Measurements from ENCODE around the gene SLC25A17. TPM values are rescaled to one million over a fixed set of nuclear protein-coding genes. Genes with fewer than 3 reads are reported as not detected.
"Not testable (repeated sequence)": the region's sequence is repeated elsewhere in the genome, so short reads cannot be mapped to it uniquely, and the experiment has no call there.

The SLC25A17 gene
- total RNA-seq, result 10 to 100 TPM; 20.0 to 24.1 TPM

GRCh38 chr22:40818747-40819598 is at the start of gene SLC25A17:
TSS of gene SLC25A17 (minus strand) at chr22:40819346. CDS start at chr22:40819248, 98 bp downstream.
- H3K4me3 Mint-ChIP-seq, result peak within 1 kb of the TSS; percentile 94
- H3K36me3 Mint-ChIP-seq (ENCODE audit: low read depth), result peaks cover 13% of the 10 kb centered on the region
- ChIA-PET POLR2A (interaction anchor here (0.9 to 2.6 kb wide), 4 partner anchors 38 to 1499 kb away, joined by 3 to 15 read pairs (median 4); partner anchors contain the start of genes RPL3, ST13 and XPNPEP3), CTCF (interaction anchor here (1.0 to 5.5 kb wide), 7 partner anchors 12 to 286 kb away, joined by 3 to 33 read pairs (median 4); partner anchors contain the start of gene XPNPEP3)
- H3K27me3 Mint-ChIP-seq (ENCODE audit: low read depth), result no peaks in the 10 kb centered on the region
- H3K27ac Mint-ChIP-seq, result peak within 1 kb of the TSS; percentile 92
- H3K9me3 Mint-ChIP-seq (ENCODE audit: insufficient read depth), result no peaks in the 10 kb centered on the region
- DNase-seq, result peak; percentile 90
- peak; percentile 93 for ATAC-seq
- H3K4me1 Mint-ChIP-seq (ENCODE audit: low read depth), result peaks cover 34% of the 10 kb centered on the region

DNA sequence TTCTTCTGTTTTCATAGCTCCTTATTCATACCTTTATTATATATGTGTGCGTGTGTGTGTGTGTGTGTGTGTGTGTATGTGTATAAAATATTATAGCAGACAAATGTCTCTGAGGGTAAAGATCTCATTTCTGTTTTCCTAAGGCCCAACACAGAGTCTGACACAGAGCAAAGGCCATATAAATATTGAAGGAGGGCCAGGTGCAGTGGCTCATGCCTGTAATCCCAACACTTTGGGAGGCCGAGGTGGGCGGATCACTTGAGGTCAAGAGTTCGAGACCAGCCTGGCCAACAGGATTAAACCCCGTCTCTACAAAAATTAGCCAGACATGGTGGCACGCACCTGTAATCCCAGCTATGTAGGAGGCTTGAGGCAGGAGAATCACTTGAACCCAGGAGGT is 49.2 kb upstream of the SLC25A17 start:
- CTCF ChIA-PET, result interaction anchor here (1.6 to 2.5 kb wide), 2 partner anchors 8 to 185 kb away, joined by 3 to 8 read pairs; no protein-coding TSS in a partner anchor
- H3K4me3 Mint-ChIP-seq; H3K27me3 Mint-ChIP-seq (ENCODE audit: low read depth); ATAC-seq; DNase-seq; H3K36me3 Mint-ChIP-seq (ENCODE audit: low read depth); H3K9me3 Mint-ChIP-seq (ENCODE audit: insufficient read depth); H3K27ac Mint-ChIP-seq; POLR2A ChIA-PET: not testable (repeated sequence)
- peaks cover 10% of the 10 kb centered on the region for H3K4me1 Mint-ChIP-seq (ENCODE audit: low read depth)

- H3K27ac Mint-ChIP-seq, result no peak overlapping the region
- H3K9me3 Mint-ChIP-seq (ENCODE audit: insufficient read depth), result no peaks in the 10 kb centered on the region
- H3K4me3 Mint-ChIP-seq, result no peak overlapping the region
- DNase-seq (no peak), ATAC-seq (no peak)
- POLR2A ChIA-PET, result interaction anchor here (1.4 kb wide), 1 partner anchor 10 kb away, joined by 6 read pairs; the partner anchor contains the start of genes ST13 and XPNPEP3
- H3K36me3 Mint-ChIP-seq (ENCODE audit: low read depth), result peaks cover 4% of the 10 kb centered on the region
- CTCF ChIA-PET, result interaction anchor here (1.4 to 2.5 kb wide), 5 partner anchors 9 to 370 kb away, joined by 3 to 8 read pairs (median 6); no protein-coding TSS in a partner anchor
- H3K27me3 Mint-ChIP-seq (ENCODE audit: low read depth), result no peaks in the 10 kb centered on the region
- peaks cover 10% of the 10 kb centered on the region for H3K4me1 Mint-ChIP-seq (ENCODE audit: low read depth)
These were observed 48.0 kb upstream of the SLC25A17 start for GRCh38 chr22:40867109-40867508.

- ATAC-seq (no peak), DNase-seq (no peak)
- Mint-ChIP-seq H3K9me3 (ENCODE audit: insufficient read depth) (no peaks in the 10 kb centered on the region), H3K36me3 (ENCODE audit: low read depth) (peaks cover 11% of the 10 kb centered on the region), H3K27me3 (ENCODE audit: low read depth) (no peaks in the 10 kb centered on the region), H3K27ac (no peak overlapping the region), H3K4me3 (no peak overlapping the region), H3K4me1 (ENCODE audit: low read depth) (peaks cover 25% of the 10 kb centered on the region)
- ChIA-PET CTCF (interaction anchor here (1.1 to 2.0 kb wide), 2 partner anchors 60 to 179 kb away, joined by 3 to 8 read pairs; no protein-coding TSS in a partner anchor), POLR2A (no interaction called here)
These were observed 43.4 kb upstream of the SLC25A17 start for GRCh38 chr22:40862537-40862936.

DNA sequence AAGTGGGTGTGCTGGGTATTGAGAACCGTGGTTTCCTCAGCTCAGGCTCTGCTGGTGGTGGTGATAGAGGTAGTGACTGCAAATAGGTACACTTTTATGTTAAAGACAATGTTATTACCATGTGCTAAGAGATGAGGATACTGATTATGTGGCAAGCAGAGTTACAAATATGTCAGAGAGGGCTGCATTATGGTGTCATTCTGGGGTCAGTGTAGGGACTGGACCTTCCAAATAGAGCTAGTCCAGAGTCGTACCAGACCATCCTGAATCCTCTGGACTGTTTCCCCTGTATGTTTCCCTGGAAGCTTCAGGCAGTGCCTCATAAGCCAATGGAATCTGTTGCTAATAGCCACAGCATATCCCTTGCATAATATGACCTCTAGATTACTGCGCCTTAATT is 42.9 kb upstream of the SLC25A17 start, which contains the start of gene DNAJB7:
DNAJB7 (minus strand) TSS at position 101 of the 400 bp plus-strand sequence. CDS start 119 bp downstream, outside the sequence.
- Mint-ChIP-seq H3K36me3 (ENCODE audit: low read depth) (peaks cover 13% of the 10 kb centered on the region), H3K9me3 (ENCODE audit: insufficient read depth) (no peaks in the 10 kb centered on the region), H3K27ac (no peak within 1 kb of the TSS), H3K4me3 (no peak within 1 kb of the TSS), H3K27me3 (ENCODE audit: low read depth) (no peaks in the 10 kb centered on the region), H3K4me1 (ENCODE audit: low read depth) (peaks cover 27% of the 10 kb centered on the region)
- no peak for ATAC-seq
- no peak for DNase-seq
- CTCF ChIA-PET, result interaction anchor here (0.9 to 2.0 kb wide), 2 partner anchors 12 to 179 kb away, joined by 4 to 8 read pairs; no protein-coding TSS in a partner anchor
- POLR2A ChIA-PET, result no interaction called here

DNA sequence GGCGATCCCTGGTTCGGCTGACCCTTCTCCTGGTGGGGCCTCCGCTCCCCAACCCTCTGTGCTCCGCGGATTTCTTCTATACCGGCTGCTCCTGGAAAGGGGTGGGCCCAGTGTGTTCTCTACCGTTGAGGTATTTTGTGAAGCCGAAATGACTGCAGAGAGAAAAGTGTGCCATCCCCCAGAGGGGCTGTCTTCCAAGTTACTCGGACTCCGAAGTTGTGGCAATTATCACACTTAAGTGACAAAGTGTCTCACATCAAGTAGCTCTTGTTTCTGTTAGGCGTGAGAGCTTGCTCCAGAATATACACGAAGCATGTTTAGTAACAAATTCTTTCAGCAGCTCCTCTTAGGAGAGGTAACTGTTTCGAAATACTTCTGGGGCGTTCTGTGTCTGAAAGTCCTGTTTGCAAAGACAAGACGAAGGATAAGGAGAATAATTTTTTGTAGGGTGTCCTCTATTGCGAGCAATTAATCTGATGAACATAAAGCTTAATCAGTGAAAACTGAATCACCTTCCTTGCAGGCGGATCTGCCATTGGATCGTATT is 38.2 kb upstream of the SLC25A17 start:
- DNase-seq (no peak), ATAC-seq (no peak)
- H3K4me3 Mint-ChIP-seq, result peak overlapping the region; percentile 96
- H3K36me3 Mint-ChIP-seq (ENCODE audit: low read depth), result peaks cover 20% of the 10 kb centered on the region
- H3K4me1 Mint-ChIP-seq (ENCODE audit: low read depth), result peaks cover 44% of the 10 kb centered on the region
- H3K27ac Mint-ChIP-seq, result peak overlapping the region; percentile 100
- POLR2A ChIA-PET, result interaction anchor here (0.6 to 3.0 kb wide), 13 partner anchors 10 to 590 kb away, joined by 3 to 15 read pairs (median 4); partner anchors contain the start of gene SLC25A17
- H3K27me3 Mint-ChIP-seq (ENCODE audit: low read depth), result no peaks in the 10 kb centered on the region
- no peaks in the 10 kb centered on the region for H3K9me3 Mint-ChIP-seq (ENCODE audit: insufficient read depth)
- CTCF ChIA-PET, result interaction anchor here (1.0 to 4.0 kb wide), 9 partner anchors 10 to 421 kb away, joined by 3 to 14 read pairs (median 6); no protein-coding TSS in a partner anchor

DNA sequence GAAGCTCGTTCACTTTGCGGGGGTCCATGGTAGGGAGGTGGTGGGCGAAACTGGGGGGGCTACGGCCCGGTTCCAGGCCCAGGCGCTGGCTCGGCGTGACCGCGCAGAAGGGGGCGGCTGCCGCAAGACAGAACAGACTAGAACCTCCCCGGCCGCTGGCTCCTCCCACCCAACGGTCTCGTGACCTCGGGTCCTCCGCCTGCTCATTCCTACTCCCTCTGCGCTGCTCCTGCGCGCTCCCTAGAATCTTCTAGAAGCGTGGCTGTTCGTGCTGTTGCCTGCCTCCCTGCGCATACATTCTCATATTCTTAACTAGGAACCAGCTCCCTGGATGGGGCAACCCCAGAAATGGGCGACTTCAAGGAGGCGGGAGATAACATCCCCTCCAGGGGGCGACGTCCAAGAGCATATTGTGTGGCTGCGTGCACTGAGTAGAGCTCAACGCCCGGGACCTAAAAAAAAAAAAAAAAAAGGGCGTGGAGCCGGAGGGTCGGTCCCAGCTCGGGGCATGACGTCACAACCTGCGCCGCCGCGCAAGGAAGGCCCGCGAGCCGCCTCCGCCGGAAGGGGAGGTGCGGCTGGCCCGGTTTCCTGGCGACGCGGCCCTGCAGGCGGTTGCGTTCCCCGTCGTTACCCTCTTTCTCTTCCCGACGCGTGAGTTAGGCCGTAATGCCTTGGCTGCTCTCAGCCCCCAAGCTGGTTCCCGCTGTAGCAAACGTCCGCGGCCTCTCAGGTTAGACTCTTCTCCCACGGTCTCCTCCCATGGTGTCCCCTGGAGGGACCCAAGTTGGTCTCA is 37.6 kb upstream of the SLC25A17 start, which contains the start of the genes ST13 and XPNPEP3:
ST13 (minus strand) TSS at position 127 of the 796 bp plus-strand sequence; CDS start at position 28, 99 bp downstream.
XPNPEP3 (plus strand) TSS at position 636 of the 796 bp plus-strand sequence; CDS start at position 670, 34 bp downstream.
- H3K4me3 Mint-ChIP-seq, result peak within 1 kb of the TSS; percentile 96
- peaks cover 21% of the 10 kb centered on the region for H3K36me3 Mint-ChIP-seq (ENCODE audit: low read depth)
- peak within 1 kb of the TSS; percentile 100 for H3K27ac Mint-ChIP-seq
- no peaks in the 10 kb centered on the region for H3K9me3 Mint-ChIP-seq (ENCODE audit: insufficient read depth)
- ChIA-PET CTCF (interaction anchor here (1.0 to 4.0 kb wide), 9 partner anchors 11 to 420 kb away, joined by 3 to 14 read pairs (median 6); no protein-coding TSS in a partner anchor), POLR2A (interaction anchor here (0.6 to 3.0 kb wide), 15 partner anchors 8 to 590 kb away, joined by 3 to 15 read pairs (median 4); partner anchors contain the start of genes MRTFA and SLC25A17)
- H3K27me3 Mint-ChIP-seq (ENCODE audit: low read depth), result no peaks in the 10 kb centered on the region
- peak; percentile 98 for DNase-seq
- H3K4me1 Mint-ChIP-seq (ENCODE audit: low read depth), result peaks cover 48% of the 10 kb centered on the region
- peak; percentile 94 for ATAC-seq

DNA sequence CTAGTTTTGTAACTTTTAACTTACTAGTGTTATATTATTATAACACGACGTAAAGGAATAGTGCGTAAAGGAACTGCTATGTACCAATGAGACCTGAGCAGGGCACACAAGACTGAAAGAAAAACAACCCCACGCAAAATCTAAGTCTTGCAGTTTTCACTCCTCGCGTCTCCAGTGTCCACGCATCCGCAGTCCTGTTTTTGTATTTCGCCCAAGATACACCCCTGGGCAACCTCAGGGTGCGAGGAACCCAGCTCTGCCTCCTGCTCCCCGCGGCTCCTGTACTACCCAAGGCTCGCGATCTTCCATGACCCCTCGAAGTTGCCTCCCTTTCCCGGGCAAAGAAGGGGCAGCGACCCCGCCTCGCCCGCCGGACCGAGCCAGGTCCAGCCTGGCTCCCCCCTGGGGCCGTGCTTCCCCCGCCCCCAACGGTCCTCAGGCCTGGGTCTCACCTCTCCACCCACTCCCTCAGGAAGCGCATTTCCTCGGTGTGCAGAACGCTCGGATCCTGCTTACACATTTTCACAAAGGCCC is 36.9 kb upstream of the SLC25A17 start:
- ChIA-PET CTCF (interaction anchor here (1.4 to 4.0 kb wide), 4 partner anchors 43 to 175 kb away, joined by 7 to 14 read pairs (median 12); no protein-coding TSS in a partner anchor), POLR2A (interaction anchor here (0.8 to 3.0 kb wide), 7 partner anchors 8 to 591 kb away, joined by 3 to 15 read pairs (median 5); partner anchors contain the start of genes MRTFA and SLC25A17)
- peak overlapping the region; percentile 96 for H3K4me3 Mint-ChIP-seq
- DNase-seq (peak; percentile 53), ATAC-seq (peak; percentile 28)
- H3K4me1 Mint-ChIP-seq (ENCODE audit: low read depth), result peaks cover 52% of the 10 kb centered on the region
- peak overlapping the region; percentile 100 for H3K27ac Mint-ChIP-seq
- H3K27me3 Mint-ChIP-seq (ENCODE audit: low read depth), result no peaks in the 10 kb centered on the region
- H3K9me3 Mint-ChIP-seq (ENCODE audit: insufficient read depth), result no peaks in the 10 kb centered on the region
- peaks cover 21% of the 10 kb centered on the region for H3K36me3 Mint-ChIP-seq (ENCODE audit: low read depth)

DNA sequence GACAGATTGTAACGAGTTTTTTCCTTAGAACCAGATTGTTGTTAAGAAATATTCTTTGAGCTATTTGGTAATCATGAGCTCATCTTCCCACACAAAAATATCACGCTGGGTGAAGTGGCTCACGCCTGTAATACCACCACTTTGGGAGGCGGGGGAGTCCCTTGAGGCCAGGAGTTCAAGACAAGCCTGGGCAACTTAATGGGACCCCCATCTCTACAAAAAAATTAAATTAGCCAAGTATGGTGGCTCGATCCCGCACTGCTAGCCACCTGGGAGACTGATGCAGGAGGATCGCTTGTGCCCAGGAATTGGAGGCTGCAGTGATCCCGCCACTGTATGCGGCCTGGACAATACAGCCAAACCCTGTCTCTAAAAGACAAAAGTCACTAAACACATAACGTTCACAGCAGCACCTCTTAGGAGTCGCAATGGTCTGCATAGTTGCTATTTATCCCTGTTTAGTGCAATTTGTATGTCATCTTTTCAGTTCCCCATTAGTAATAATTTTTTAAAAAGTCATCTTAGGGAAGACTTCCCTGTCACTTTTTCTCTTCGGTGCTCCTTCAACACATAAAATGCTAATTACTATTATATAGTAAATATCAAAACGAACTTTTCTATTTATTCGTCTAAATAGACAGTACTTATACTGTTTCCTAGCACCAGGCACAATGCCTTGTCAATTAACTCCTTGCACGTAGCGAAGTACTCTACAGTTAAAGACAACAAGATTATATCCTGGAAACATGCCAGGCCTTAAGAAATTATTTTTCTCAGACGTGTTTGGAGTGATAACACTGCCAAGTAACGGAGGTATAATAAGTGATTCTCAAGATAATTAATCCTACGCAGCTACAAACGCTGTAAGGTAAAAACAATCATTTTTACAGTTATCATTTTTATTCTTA is 36.2 kb upstream of the SLC25A17 start:
- POLR2A ChIA-PET, result interaction anchor here (3.0 kb wide), 1 partner anchor 36 kb away, joined by 15 read pairs; the partner anchor contains the start of gene SLC25A17
- no peaks in the 10 kb centered on the region for H3K9me3 Mint-ChIP-seq (ENCODE audit: insufficient read depth)
- no peaks in the 10 kb centered on the region for H3K27me3 Mint-ChIP-seq (ENCODE audit: low read depth)
- peaks cover 18% of the 10 kb centered on the region for H3K36me3 Mint-ChIP-seq (ENCODE audit: low read depth)
- ATAC-seq (no peak), DNase-seq (no peak)
- CTCF ChIA-PET, result interaction anchor here (0.9 to 2.3 kb wide), 5 partner anchors 20 to 172 kb away, joined by 3 to 10 read pairs (median 4); partner anchors contain the start of gene SLC25A17
- H3K4me1 Mint-ChIP-seq (ENCODE audit: low read depth), result peaks cover 53% of the 10 kb centered on the region
- H3K4me3 Mint-ChIP-seq, result peak overlapping the region; percentile 96
- peak overlapping the region; percentile 67 for H3K27ac Mint-ChIP-seq
